KMS-11 (cell line): ENCODE measurements around the gene KRT82.

Experiments
- H2AFZ ChIP-seq: fragments of 200-600 bp; sonication (generic); 2 replicates; pipeline ENCODE4 v1.6.1; 2016; ENCODE audit warnings: antibody characterized with exemption, mixed run types, low read depth
- H3K27ac ChIP-seq: fragments of 200-600 bp; sonication (generic); 2 replicates; pipeline ENCODE4 v1.6.1; 2016; ENCODE audit warnings: mild to moderate bottlenecking, mixed run types
- H3K27me3 ChIP-seq: fragments of 200-600 bp; sonication (generic); 2 replicates; pipeline ENCODE4 v1.6.1; 2017; ENCODE audit warnings: mild to moderate bottlenecking, low read depth, mixed run types, moderate library complexity; ENCODE audit not compliant: insufficient read depth
- H3K36me3 ChIP-seq: fragments of 200-600 bp; sonication (generic); 2 replicates; pipeline ENCODE4 v1.6.1; 2017; ENCODE audit warnings: mild to moderate bottlenecking, mixed run types; ENCODE audit not compliant: insufficient read depth
- H3K4me1 ChIP-seq: fragments of 200-600 bp; sonication (generic); 2 replicates; pipeline ENCODE4 v1.6.1; 2016; ENCODE audit warnings: mild to moderate bottlenecking, low read depth, mixed run types; ENCODE audit not compliant: poor library complexity, severe bottlenecking
- H3K4me2 ChIP-seq: fragments of 200-600 bp; sonication (generic); 2 replicates; pipeline ENCODE4 v1.7.0; 2016; ENCODE audit warnings: mild to moderate bottlenecking, mixed run types
- H3K4me3 ChIP-seq: fragments of 200-600 bp; sonication (generic); IDR thresholded peaks from 2 replicates; pipeline ENCODE4 v1.6.1; 2017; ENCODE audit warnings: low read depth, low read length, mixed read lengths; ENCODE audit not compliant: insufficient read depth
- H3K79me2 ChIP-seq: fragments of 200-600 bp; sonication (generic); 2 replicates; pipeline ENCODE4 v1.6.1; 2016; ENCODE audit warnings: low read depth, mixed run types; ENCODE audit not compliant: insufficient read depth
- H3K9ac ChIP-seq: fragments of 200-600 bp; sonication (generic); 2 replicates; pipeline ENCODE4 v1.6.1; 2016; ENCODE audit warnings: mild to moderate bottlenecking, mixed run types
- H4K20me1 ChIP-seq: fragments of 200-600 bp; sonication (generic); 2 replicates; pipeline ENCODE4 v1.6.1; 2016; ENCODE audit warnings: mild to moderate bottlenecking, mixed run types; ENCODE audit not compliant: insufficient read depth
- CTCF ChIP-seq: fragments of 200-600 bp; sonication (generic); conservative IDR thresholded peaks from 2 replicates; pipeline ENCODE4 v1.6.1; 2017; ENCODE audit warnings: low read depth, mild to moderate bottlenecking, antibody characterized with exemption, low read length, moderate library complexity, mixed read lengths

Gene KRT82

GRCh38 chr12:52392465-52393007 is 13.6 kb downstream of the KRT82 start:
- Histone ChIP-seq H3K79me2 (no peaks in the 10 kb centered on the region), H3K27ac (no peak overlapping the region), H3K4me1 (no peaks in the 10 kb centered on the region), H2AFZ (no peak overlapping the region), H3K4me3 (no peak overlapping the region), H3K9ac (no peak overlapping the region), H3K27me3 (peaks cover 37% of the 10 kb centered on the region), H3K36me3 (no peaks in the 10 kb centered on the region), H4K20me1 (no peaks in the 10 kb centered on the region), H3K4me2 (no peak overlapping the region)
- TF ChIP-seq CTCF = no peak

- no peak overlapping the region for H3K4me3 ChIP-seq
- no peak for TF ChIP-seq CTCF
- H3K4me1 ChIP-seq = no peaks in the 10 kb centered on the region
- no peaks in the 10 kb centered on the region for H4K20me1 ChIP-seq
- H2AFZ ChIP-seq = no peak overlapping the region
- no peak overlapping the region for H3K27ac ChIP-seq
- H3K36me3 ChIP-seq = no peaks in the 10 kb centered on the region
- H3K9ac ChIP-seq = no peak overlapping the region
- no peaks in the 10 kb centered on the region for H3K79me2 ChIP-seq
- H3K27me3 ChIP-seq = peaks cover 33% of the 10 kb centered on the region
- H3K4me2 ChIP-seq = no peak overlapping the region
Observed at GRCh38 chr12:52391618-52392002, 14.5 kb downstream of the KRT82 start.

GRCh38 chr12:52390739-52391617 is 15.2 kb downstream of the KRT82 start:
- Histone ChIP-seq H3K9ac (no peak overlapping the region), H3K36me3 (no peaks in the 10 kb centered on the region), H3K79me2 (no peaks in the 10 kb centered on the region), H3K4me3 (no peak overlapping the region), H3K27me3 (peaks cover 34% of the 10 kb centered on the region), H4K20me1 (no peaks in the 10 kb centered on the region), H3K4me2 (no peak overlapping the region), H2AFZ (no peak overlapping the region), H3K27ac (no peak overlapping the region), H3K4me1 (no peaks in the 10 kb centered on the region)
- peak; percentile 78 for TF ChIP-seq CTCF

- Histone ChIP-seq H3K27me3 (peaks cover 34% of the 10 kb centered on the region), H2AFZ (no peak overlapping the region), H3K4me3 (no peak overlapping the region), H3K79me2 (no peaks in the 10 kb centered on the region), H3K27ac (no peak overlapping the region), H3K9ac (no peak overlapping the region), H3K36me3 (no peaks in the 10 kb centered on the region), H3K4me1 (no peaks in the 10 kb centered on the region), H3K4me2 (no peak overlapping the region), H4K20me1 (no peaks in the 10 kb centered on the region)
- no peak for TF ChIP-seq CTCF
Observed at GRCh38 chr12:52389313-52390207, 16.6 kb downstream of the KRT82 start.
